KMS-11 (cell line): ENCODE measurements around the gene FGGY.

Source experiments
- H2AFZ ChIP-seq: fragments of 200-600 bp; sonication (generic); 2 replicates; pipeline ENCODE4 v1.6.1; 2016; ENCODE audit warnings: antibody characterized with exemption, mixed run types, low read depth
- H3K27ac ChIP-seq: fragments of 200-600 bp; sonication (generic); 2 replicates; pipeline ENCODE4 v1.6.1; 2016; ENCODE audit warnings: mild to moderate bottlenecking, mixed run types
- H3K27me3 ChIP-seq: fragments of 200-600 bp; sonication (generic); 2 replicates; pipeline ENCODE4 v1.6.1; 2017; ENCODE audit warnings: mild to moderate bottlenecking, low read depth, mixed run types, moderate library complexity; ENCODE audit not compliant: insufficient read depth
- H3K36me3 ChIP-seq: fragments of 200-600 bp; sonication (generic); 2 replicates; pipeline ENCODE4 v1.6.1; 2017; ENCODE audit warnings: mild to moderate bottlenecking, mixed run types; ENCODE audit not compliant: insufficient read depth
- H3K4me1 ChIP-seq: fragments of 200-600 bp; sonication (generic); 2 replicates; pipeline ENCODE4 v1.6.1; 2016; ENCODE audit warnings: mild to moderate bottlenecking, low read depth, mixed run types; ENCODE audit not compliant: poor library complexity, severe bottlenecking
- H3K4me2 ChIP-seq: fragments of 200-600 bp; sonication (generic); 2 replicates; pipeline ENCODE4 v1.7.0; 2016; ENCODE audit warnings: mild to moderate bottlenecking, mixed run types
- H3K4me3 ChIP-seq: fragments of 200-600 bp; sonication (generic); IDR thresholded peaks from 2 replicates; pipeline ENCODE4 v1.6.1; 2017; ENCODE audit warnings: low read depth, low read length, mixed read lengths; ENCODE audit not compliant: insufficient read depth
- H3K79me2 ChIP-seq: fragments of 200-600 bp; sonication (generic); 2 replicates; pipeline ENCODE4 v1.6.1; 2016; ENCODE audit warnings: low read depth, mixed run types; ENCODE audit not compliant: insufficient read depth
- H3K9ac ChIP-seq: fragments of 200-600 bp; sonication (generic); 2 replicates; pipeline ENCODE4 v1.6.1; 2016; ENCODE audit warnings: mild to moderate bottlenecking, mixed run types
- H4K20me1 ChIP-seq: fragments of 200-600 bp; sonication (generic); 2 replicates; pipeline ENCODE4 v1.6.1; 2016; ENCODE audit warnings: mild to moderate bottlenecking, mixed run types; ENCODE audit not compliant: insufficient read depth
- TF ChIP-seq, protein P1 (sequence below): fragments of 200-600 bp; sonication (generic); conservative IDR thresholded peaks from 2 replicates; pipeline ENCODE4 v1.6.1; 2017; ENCODE audit warnings: low read depth, mild to moderate bottlenecking, antibody characterized with exemption, low read length, moderate library complexity, mixed read lengths

The FGGY gene

DNA sequence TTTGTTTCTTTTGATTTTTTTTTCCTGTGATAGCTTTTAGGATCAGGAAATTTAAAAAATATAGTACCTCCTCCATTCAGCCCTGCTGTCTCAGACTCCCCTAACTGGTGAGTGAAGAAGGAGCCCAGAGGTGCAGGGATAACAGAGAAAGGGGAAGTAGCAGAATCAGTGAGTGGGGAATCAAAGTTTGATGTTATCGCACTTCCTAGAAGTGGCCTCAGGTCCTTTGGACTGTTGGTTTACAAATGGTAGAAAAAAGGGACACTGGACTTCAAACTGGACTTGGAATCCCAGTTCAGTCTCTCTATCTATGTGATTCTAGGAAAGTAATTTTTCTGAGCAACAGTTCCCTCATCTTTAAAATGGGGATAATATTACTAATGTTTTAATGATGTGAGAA lies 99.5 kb downstream of the FGGY start:
- Histone ChIP-seq H2AFZ (no peak overlapping the region), H3K4me1 (no peaks in the 10 kb centered on the region), H3K27me3 (no peaks in the 10 kb centered on the region), H3K36me3 (no peaks in the 10 kb centered on the region), H3K4me3 (no peak overlapping the region), H4K20me1 (no peaks in the 10 kb centered on the region), H3K79me2 (no peaks in the 10 kb centered on the region), H3K4me2 (no peak overlapping the region), H3K27ac (no peak overlapping the region), H3K9ac (no peak overlapping the region)
- TF ChIP-seq, protein P1, sequence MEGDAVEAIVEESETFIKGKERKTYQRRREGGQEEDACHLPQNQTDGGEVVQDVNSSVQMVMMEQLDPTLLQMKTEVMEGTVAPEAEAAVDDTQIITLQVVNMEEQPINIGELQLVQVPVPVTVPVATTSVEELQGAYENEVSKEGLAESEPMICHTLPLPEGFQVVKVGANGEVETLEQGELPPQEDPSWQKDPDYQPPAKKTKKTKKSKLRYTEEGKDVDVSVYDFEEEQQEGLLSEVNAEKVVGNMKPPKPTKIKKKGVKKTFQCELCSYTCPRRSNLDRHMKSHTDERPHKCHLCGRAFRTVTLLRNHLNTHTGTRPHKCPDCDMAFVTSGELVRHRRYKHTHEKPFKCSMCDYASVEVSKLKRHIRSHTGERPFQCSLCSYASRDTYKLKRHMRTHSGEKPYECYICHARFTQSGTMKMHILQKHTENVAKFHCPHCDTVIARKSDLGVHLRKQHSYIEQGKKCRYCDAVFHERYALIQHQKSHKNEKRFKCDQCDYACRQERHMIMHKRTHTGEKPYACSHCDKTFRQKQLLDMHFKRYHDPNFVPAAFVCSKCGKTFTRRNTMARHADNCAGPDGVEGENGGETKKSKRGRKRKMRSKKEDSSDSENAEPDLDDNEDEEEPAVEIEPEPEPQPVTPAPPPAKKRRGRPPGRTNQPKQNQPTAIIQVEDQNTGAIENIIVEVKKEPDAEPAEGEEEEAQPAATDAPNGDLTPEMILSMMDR, result no peak

DNA sequence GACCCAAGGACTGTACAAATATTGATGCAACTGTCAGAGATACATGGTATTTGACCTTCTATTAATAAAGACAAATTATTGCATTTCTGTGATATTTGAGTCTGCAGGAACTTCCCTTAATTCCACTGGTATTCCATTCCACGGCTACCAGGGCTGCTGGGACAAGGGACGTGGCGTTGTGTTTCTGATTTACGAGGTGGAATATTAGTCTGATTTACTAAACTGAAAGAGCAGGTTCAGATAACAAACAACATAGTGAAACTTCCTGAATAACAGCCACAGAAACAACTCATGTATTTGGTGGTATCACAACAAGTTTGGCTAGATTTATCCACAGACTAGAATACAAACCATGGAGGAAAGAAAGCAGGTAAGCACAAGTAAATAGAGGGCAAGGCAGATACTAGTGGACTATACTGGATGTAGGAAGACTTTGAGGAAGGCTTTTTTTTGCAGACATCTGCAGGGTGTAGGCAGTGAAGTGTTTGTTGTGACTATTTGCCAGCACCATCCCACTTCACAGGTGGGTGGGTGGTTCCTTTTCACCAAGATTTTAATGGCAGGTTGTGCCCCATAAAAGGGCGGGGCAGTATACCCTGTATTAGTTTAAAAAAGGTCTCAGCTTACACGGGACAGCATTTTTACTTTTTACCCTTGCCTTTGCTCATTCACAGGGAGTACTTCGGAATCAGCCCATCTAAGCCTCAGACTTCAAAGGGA lies 100.4 kb downstream of the FGGY start:
- Histone ChIP-seq H3K4me3 (no peak overlapping the region), H4K20me1 (no peaks in the 10 kb centered on the region), H3K27me3 (no peaks in the 10 kb centered on the region), H3K4me1 (no peaks in the 10 kb centered on the region), H3K36me3 (no peaks in the 10 kb centered on the region), H3K9ac (no peak overlapping the region), H3K27ac (no peak overlapping the region), H2AFZ (no peak overlapping the region), H3K79me2 (no peaks in the 10 kb centered on the region), H3K4me2 (no peak overlapping the region)
- TF ChIP-seq, protein P1, result no peak

DNA sequence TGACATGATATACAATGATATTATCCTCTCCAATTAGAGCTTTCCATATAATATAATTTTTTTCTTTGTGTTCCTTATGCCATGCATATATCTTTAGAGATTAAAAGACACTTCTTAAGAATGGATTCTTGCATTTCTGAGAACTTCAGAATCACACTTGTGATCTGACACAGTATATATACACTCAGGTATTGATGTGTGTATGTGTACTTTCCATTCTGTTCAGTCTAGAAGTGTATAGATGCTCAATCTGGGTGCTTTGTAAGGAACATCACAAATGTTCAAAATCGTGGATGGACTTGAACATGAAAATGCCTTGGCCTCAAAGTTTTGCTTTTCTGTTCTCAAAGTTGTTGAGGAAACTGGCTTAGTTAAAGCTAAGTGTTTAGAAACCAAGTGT lies 102.7 kb downstream of the FGGY start:
- no peaks in the 10 kb centered on the region for H3K27me3 ChIP-seq
- H3K9ac ChIP-seq, result no peak overlapping the region
- H3K27ac ChIP-seq, result no peak overlapping the region
- H4K20me1 ChIP-seq, result no peaks in the 10 kb centered on the region
- H3K36me3 ChIP-seq, result no peaks in the 10 kb centered on the region
- no peaks in the 10 kb centered on the region for H3K79me2 ChIP-seq
- H3K4me1 ChIP-seq, result no peaks in the 10 kb centered on the region
- no peak overlapping the region for H3K4me2 ChIP-seq
- no peak overlapping the region for H2AFZ ChIP-seq
- TF ChIP-seq, protein P1, result no peak
- H3K4me3 ChIP-seq, result no peak overlapping the region

DNA sequence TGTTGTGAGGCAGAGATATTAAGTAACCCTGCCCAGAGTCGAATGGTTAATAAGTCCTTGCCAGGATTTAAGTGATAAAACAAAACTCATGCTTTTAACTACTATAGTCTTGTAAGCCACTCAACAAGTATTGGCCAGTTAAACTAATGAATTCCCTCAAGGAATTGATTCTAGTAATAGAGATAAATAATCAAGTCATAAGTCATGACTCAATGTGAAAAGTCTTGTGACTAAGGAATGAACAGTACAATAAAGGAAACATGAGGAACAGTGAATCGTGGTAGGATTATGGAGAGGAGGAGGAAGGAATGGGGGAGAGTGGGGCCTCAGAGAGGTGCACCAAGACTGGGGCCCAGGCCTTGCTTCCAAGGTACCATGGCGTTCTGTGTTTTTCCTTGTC lies 104.7 kb downstream of the FGGY start:
- TF ChIP-seq, protein P1, result no peak
- H3K36me3 ChIP-seq, result no peaks in the 10 kb centered on the region
- H3K4me1 ChIP-seq, result no peaks in the 10 kb centered on the region
- no peaks in the 10 kb centered on the region for H4K20me1 ChIP-seq
- no peak overlapping the region for H2AFZ ChIP-seq
- H3K27me3 ChIP-seq, result no peaks in the 10 kb centered on the region
- no peak overlapping the region for H3K9ac ChIP-seq
- H3K27ac ChIP-seq, result no peak overlapping the region
- H3K4me2 ChIP-seq, result no peak overlapping the region
- H3K4me3 ChIP-seq, result no peak overlapping the region
- H3K79me2 ChIP-seq, result no peaks in the 10 kb centered on the region
